Stimulated activated naive CD8-positive, alpha-beta T cell treated with anti-CD3 and anti-CD28 coated beads, Interleukin-15, amount 100 ng/mL, for 72 hours (primary cell): ENCODE results near the gene ZWILCH.
"Not testable (repeated sequence)": the region's sequence is repeated elsewhere in the genome, so short reads cannot be mapped to it uniquely, and the experiment has no call there.

ENCODE experiments used
- ATAC-seq: fragments of 150-1000 bp; cut with Tn5 transposase; 2 replicates; pipeline ENCODE4 v1.10.0; 2021; ENCODE audit warnings: mild to moderate bottlenecking, moderate library complexity
- DNase-seq, 2 donors: peaks; one replicate each; pipeline ENCODE4 v3.0.0; 2021 to 2022
- H3K27ac Mint-ChIP-seq, 2 donors: one replicate each; pipeline ENCODE4 v1.8.0; 2022; ENCODE audit warnings: mild to moderate bottlenecking in 2 of 2, mixed read lengths in 2 of 2, moderate library complexity in 2 of 2
- H3K27me3 Mint-ChIP-seq: one replicate; pipeline ENCODE4 v1.8.0; 2022; ENCODE audit warnings: mixed read lengths
- H3K4me1 Mint-ChIP-seq: one replicate; pipeline ENCODE4 v1.8.0; 2022; ENCODE audit warnings: mild to moderate bottlenecking, mixed read lengths
- H3K4me3 Mint-ChIP-seq, 2 donors: one replicate each; pipeline ENCODE4 v1.8.0; 2022; ENCODE audit warnings: mild to moderate bottlenecking in 2 of 2, mixed read lengths in 2 of 2, moderate library complexity in 1 of 2
- H3K9me3 Mint-ChIP-seq, 2 donors: one replicate each; pipeline ENCODE4 v1.8.0; 2022; ENCODE audit warnings: mixed read lengths in 2 of 2

The ZWILCH gene

DNA sequence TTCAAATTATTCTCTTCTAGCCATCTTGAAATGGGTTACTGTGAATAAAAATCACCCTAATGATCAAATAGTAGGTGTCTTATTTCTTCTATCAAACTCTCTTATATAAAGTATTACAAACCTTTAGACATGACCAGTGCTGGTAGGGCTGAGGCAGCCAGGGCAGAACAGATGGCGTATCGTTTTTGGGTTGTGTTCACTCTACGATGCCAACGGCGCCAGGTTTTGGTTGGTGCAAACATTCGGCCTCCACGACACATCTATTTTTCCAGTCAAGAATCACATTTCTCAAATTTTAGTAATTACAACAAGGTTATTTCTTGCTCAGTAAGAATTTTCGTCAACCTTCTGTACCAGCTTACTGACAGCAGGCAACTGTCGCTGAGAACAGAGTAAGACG, 2.6 kb upstream of the ZWILCH start:
- peaks cover 70% of the 10 kb centered on the region for H3K4me1 Mint-ChIP-seq

DNA sequence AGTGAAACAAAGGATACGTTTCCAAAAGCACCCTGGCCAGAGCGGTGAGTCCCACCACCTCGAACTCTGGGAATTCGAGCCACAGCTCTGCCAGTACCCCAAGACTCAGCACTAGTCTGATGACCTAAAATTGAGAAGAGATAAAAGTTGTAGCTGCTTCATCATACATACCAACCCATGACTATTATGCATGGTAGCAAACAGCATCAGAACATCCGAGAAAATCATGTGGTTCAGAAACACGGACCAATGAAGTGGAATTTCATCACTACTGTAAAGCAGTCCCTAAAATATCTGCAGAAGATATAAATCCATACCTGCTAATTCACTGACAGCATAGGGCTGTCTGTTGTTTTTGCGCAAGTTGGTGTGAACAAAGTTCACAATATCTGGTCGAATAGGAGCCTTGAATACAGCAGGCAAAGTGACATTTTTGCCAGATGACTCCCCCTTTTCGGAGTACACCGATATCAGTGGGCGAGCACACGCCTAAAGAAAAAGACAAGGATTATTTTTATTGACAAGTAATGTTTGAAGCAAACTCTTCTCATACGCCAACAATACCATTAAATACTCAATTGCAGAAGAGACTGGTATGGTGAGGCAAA, 2.0 kb upstream of the ZWILCH start:
- not testable (repeated sequence) for H3K27me3 Mint-ChIP-seq, DNase-seq, H3K9me3 Mint-ChIP-seq, ATAC-seq
- peak overlapping the region; percentile 99 to 100 for H3K27ac Mint-ChIP-seq
- peak overlapping the region; percentile 92 to 96 for H3K4me3 Mint-ChIP-seq
- peaks cover 69% of the 10 kb centered on the region for H3K4me1 Mint-ChIP-seq

More for the DNA sequence above, 2.6 kb upstream of the ZWILCH start:
- peak overlapping the region in 1 of 2 donors; percentile 86 for H3K27ac Mint-ChIP-seq
- no peak for DNase-seq
- no peak for ATAC-seq
- peak overlapping the region; percentile 92 to 96 for H3K4me3 Mint-ChIP-seq
- H3K27me3 Mint-ChIP-seq = no peaks in the 10 kb centered on the region
- H3K9me3 Mint-ChIP-seq = no peaks in the 10 kb centered on the region

DNA sequence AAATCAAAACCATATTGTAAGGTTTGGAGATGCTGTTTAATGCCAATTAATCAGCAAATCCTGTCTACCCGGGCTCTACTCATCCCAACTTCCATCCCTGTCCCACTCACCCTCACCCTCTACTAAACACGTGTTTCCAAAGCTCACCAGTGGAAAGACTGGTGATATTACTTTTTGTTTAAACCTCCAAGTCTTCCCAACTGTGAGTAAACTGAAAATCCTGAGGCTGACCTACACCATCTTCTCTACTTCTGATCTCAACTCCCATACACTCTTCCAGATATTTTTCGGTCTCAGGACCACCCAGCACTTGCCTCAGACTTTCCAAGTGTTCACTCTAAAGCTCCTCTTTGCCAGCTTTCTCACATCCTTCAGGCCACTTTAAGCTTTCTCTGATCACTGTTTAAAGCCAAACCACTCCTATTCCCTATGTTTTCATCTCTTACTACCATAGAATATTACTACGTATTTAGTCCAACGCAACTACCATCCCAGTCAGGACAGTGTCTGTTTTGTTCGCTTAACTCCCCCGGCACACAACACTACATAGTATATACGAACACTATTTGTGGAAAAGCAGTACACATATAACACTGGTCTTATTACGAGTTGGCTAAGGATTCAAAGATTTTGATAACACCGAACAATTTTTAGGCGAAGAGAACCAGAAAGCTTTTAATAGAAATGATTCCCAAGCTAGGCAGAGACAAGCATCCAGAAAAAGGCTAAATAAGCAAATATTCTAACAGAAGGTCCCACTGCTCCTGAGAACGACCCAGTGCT, 1.2 kb upstream of the ZWILCH start:
- ATAC-seq (no peak), DNase-seq (no peak)
- peak overlapping the region; percentile 92 to 96 for H3K4me3 Mint-ChIP-seq
- peaks cover 68% of the 10 kb centered on the region for H3K4me1 Mint-ChIP-seq
- peak overlapping the region; percentile 99 to 100 for H3K27ac Mint-ChIP-seq
- H3K27me3 Mint-ChIP-seq = no peaks in the 10 kb centered on the region
- no peaks in the 10 kb centered on the region for H3K9me3 Mint-ChIP-seq

DNA sequence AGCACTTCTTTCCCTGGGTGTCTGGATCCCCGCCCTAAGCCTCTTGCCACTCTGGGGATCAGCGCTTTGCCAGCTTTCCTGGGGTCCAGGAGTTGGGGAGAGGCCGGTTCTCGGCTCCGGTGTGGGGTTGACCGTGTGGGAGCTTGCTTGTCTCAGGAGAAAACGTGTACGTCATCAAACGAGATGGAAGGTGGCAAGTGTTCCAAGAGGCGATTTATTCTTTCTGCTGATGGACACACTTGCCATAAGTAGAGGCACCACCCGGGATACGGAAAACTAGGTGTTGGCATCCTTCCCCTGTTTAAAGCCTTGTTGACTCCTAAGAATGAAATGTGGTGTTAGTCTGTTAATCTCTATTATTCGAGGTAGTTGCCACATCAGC, 295 bp downstream of the ZWILCH start:
- Mint-ChIP-seq H3K27me3 (no peaks in the 10 kb centered on the region), H3K4me1 (peaks cover 54% of the 10 kb centered on the region), H3K27ac (peak overlapping the region; percentile 99 to 100), H3K4me3 (peak overlapping the region; percentile 92 to 96), H3K9me3 (no peaks in the 10 kb centered on the region)
- no peak for ATAC-seq
- no peak for DNase-seq

DNA sequence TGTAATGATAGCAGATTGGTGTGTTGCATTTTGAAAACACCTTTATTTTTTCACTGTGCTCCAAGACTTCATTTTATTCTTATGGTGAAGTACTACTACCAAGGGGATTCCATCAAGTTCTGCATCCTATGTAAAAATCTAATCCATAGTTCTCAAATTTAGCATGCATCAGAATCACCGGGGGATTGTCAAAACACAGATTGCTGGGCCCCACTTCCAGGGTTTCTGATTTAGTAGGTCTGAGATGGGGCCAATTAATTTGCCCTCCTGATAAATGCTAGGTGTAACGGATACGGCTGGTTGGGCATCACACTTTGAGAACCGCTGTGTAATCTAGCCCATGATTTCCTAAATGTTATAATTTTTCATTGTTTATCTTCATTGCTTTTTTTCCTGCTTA, 692 bp downstream of the ZWILCH start:
- Mint-ChIP-seq H3K27ac (peak overlapping the region; percentile 99 to 100), H3K4me1 (peaks cover 51% of the 10 kb centered on the region), H3K4me3 (peak overlapping the region; percentile 92 to 96), H3K27me3 (no peaks in the 10 kb centered on the region), H3K9me3 (no peaks in the 10 kb centered on the region)
- no peak for ATAC-seq
- DNase-seq = no peak

DNA sequence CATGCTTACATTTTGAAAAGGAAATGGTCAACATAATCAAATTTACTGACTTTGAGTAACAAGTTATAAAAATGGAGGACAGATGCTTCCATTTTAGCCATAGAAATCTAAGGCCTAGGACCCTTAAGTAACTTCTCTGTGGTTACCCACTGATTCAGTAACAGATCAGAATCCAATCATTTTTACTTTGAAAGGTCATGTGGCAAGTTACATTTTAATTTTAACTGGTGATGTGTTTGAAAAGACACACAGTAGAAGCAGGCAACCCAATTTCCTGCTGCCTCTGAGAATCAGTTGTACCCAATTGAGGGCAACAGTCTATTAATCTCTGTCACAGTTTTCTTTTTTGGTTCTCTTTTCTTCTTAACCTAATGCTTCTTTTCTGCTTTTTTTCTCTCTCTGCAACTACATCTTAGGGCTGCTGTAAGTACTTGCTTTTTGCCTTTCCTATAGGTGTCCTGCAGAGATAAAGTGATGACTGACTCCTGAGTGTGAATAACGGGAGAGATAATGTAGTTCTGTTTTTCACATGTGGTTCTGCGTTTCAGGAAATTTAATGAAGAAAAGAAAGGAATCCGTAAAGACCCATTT, 3.3 kb downstream of the ZWILCH start:
- Mint-ChIP-seq H3K4me3 (no peak overlapping the region), H3K27ac (no peak overlapping the region), H3K9me3 (no peaks in the 10 kb centered on the region), H3K27me3 (no peaks in the 10 kb centered on the region), H3K4me1 (peaks cover 32% of the 10 kb centered on the region)
- ATAC-seq (no peak), DNase-seq (no peak)

DNA sequence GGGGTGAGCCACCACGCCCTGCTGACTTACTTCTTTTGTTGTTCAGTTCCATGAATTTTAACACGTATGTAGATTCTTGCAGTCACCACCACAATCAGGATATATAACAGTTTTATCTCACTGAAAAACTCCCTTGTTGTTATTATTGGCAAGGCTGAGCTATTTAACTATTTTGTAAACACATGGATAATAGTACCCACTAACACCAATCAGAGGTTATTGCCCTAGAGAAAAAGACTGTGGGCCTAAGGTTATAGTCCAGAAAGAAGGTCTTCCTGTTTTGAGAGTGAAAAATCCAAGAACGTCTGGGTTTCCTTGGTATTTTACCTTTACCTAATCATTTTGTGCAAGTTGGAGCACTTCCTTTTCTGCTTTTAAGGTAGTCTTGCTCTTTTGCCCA, 9.5 kb downstream of the ZWILCH start:
- Mint-ChIP-seq H3K27ac (no peak overlapping the region), H3K27me3 (no peaks in the 10 kb centered on the region), H3K9me3 (no peaks in the 10 kb centered on the region), H3K4me3 (no peak overlapping the region), H3K4me1 (no peaks in the 10 kb centered on the region)
- ATAC-seq (no peak), DNase-seq (no peak)

DNA sequence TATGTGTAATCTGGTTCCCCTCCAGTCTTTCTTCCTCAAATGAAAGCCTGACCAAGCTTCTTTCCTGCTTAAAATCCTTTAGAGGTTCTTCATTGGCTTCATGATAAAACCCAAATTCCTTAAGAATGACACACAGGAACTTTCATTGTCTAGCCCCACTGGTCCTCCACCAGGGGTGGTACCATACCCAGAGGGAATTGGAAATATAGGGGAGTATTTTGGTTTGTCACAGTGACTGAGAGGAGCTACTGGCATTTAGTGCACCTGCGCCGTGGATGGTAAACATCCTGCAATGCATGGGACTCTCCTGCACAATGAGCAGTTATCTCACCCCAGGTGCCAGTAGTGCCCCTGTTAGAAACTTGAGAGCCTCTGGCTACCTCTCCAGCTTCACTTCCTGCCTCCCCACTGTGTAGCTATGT, 10.8 kb downstream of the ZWILCH start:
- DNase-seq = no peak
- H3K9me3 Mint-ChIP-seq = no peaks in the 10 kb centered on the region
- no peak for ATAC-seq
- H3K4me3 Mint-ChIP-seq = no peak overlapping the region
- H3K27ac Mint-ChIP-seq = peak overlapping the region in 1 of 2 donors; percentile 30
- no peaks in the 10 kb centered on the region for H3K27me3 Mint-ChIP-seq
- H3K4me1 Mint-ChIP-seq = no peaks in the 10 kb centered on the region

DNA sequence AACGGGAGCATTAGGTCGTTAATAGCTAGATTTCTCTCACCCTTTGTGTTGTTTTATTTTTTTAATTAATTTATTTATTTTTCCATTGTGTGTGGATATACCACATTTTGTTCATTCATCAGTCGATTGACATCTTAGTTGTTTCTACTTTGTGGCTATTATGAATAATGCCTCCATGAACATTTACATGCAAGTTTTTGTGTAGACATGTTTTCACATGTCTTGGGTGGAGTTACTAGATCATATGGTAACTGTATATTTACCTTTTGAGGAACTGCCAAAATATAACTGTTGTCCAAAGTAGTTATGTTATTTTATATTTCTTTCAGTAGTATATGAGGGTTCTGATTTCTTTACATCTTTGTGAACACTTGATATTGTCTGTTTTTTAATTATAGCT, 18.8 kb downstream of the ZWILCH start:
- no peaks in the 10 kb centered on the region for H3K9me3 Mint-ChIP-seq
- no peak for ATAC-seq
- DNase-seq = no peak
- no peaks in the 10 kb centered on the region for H3K27me3 Mint-ChIP-seq
- no peak overlapping the region for H3K27ac Mint-ChIP-seq
- H3K4me3 Mint-ChIP-seq = no peak overlapping the region
- no peaks in the 10 kb centered on the region for H3K4me1 Mint-ChIP-seq

DNA sequence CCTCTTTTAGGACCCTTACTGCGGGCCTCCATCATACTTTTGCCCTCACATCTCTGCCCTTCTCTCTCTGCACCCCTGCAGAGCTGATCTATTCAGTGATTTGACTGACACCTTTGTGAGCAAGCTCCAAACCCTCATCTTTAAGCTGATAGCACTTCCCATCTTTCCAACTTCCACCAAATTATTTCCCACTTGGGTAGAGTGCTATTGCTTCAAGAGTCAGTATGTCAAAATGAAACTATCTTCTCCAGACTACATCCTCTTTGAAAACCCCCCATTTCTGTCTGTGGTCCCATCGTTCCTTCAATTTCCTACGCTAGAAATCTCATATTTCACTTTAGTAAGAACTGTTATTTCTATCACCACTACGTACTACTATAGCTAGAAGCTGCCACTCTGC, 19.7 kb downstream of the ZWILCH start:
- ATAC-seq (no peak), DNase-seq (no peak)
- Mint-ChIP-seq H3K9me3 (no peaks in the 10 kb centered on the region), H3K4me1 (no peaks in the 10 kb centered on the region), H3K27ac (no peak overlapping the region), H3K27me3 (no peaks in the 10 kb centered on the region), H3K4me3 (no peak overlapping the region)

DNA sequence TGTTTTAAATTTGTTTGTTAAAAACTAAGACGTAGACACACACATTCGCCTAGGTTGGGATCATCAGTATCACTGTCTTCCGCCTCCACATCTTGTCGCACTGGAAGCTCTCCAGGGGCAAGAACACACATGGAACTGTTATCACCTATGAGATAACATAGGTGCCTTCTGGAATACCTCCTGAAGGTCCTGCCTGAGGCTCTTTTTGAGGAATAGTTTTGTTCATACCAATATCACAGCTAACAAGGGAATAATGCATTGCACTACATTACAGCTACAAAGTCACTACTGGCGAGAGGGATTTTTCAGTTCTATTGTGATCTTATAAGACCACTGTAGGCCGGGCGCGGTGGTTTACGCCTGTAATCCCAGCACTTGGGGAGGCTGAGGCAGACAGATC, 29.9 kb downstream of the ZWILCH start:
- H3K27me3 Mint-ChIP-seq = no peaks in the 10 kb centered on the region
- H3K4me3 Mint-ChIP-seq = no peak overlapping the region
- no peak overlapping the region for H3K27ac Mint-ChIP-seq
- H3K9me3 Mint-ChIP-seq = no peaks in the 10 kb centered on the region
- ATAC-seq (no peak), DNase-seq (no peak)
- no peaks in the 10 kb centered on the region for H3K4me1 Mint-ChIP-seq

DNA sequence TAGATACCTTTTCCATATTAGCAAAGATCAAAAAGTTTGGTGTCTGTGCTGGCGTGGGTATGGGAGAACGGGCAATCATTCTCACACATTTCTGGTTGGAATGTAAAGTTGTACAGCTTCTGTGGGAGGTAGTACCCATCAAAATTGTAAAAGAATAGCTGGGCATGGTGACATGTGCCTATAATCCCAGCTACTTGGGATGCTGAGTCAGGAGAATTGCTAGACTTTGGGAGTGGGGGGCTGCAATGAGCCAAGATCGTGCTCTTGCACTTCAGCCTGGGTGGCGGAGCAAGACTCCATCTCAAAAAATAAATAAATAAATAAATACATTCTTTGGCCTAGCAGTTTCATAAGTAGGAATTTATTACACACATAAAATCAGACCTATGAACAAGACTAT, 37.8 kb downstream of the ZWILCH start:
- no peak for ATAC-seq
- Mint-ChIP-seq H3K9me3 (no peaks in the 10 kb centered on the region), H3K4me3 (no peak overlapping the region), H3K4me1 (no peaks in the 10 kb centered on the region), H3K27ac (no peak overlapping the region), H3K27me3 (no peaks in the 10 kb centered on the region)
- no peak for DNase-seq

DNA sequence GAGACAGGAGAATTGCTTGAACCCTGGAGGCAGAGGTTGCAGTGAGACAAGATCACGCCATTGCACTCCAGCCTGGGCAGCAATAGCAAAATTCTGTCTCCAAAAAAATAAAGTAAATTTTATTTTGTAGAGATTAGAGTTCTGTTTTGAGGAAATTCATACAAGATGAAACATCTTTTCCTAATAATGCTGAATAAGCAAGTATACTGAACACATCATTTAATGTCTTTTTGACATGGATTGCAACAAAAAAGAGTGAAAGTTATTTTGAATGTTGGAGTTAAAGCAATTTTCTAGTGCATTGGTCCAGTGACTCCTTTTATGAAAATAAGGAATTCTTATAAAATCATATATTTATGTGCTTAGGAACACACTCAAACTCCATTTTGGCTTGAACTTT, 40.1 kb downstream of the ZWILCH start:
- no peak for ATAC-seq
- H3K27me3 Mint-ChIP-seq = no peaks in the 10 kb centered on the region
- H3K4me1 Mint-ChIP-seq = no peaks in the 10 kb centered on the region
- DNase-seq = no peak
- H3K27ac Mint-ChIP-seq = no peak overlapping the region
- no peak overlapping the region for H3K4me3 Mint-ChIP-seq
- no peaks in the 10 kb centered on the region for H3K9me3 Mint-ChIP-seq

DNA sequence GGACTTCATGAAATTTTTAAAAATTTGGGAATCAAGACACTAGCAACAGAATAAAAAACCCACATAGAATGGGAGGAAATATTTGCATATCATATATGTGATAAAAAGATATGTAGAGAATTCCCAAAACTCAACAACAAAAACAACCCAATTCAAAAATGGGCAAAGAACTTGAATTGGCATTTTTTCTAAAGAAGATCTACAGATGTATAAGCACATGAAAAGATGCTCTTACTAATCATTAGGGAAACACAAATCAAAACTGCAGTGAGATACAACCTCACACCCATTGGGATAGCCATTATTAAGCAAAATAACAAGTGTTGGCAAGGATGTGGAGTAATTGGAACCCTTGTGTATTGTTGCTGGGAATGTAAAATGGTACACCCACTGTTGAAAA, 50.6 kb downstream of the ZWILCH start:
- Mint-ChIP-seq H3K4me1 (no peaks in the 10 kb centered on the region), H3K4me3 (no peak overlapping the region), H3K27me3 (no peaks in the 10 kb centered on the region), H3K27ac (no peak overlapping the region), H3K9me3 (no peaks in the 10 kb centered on the region)
- ATAC-seq (no peak), DNase-seq (no peak)

DNA sequence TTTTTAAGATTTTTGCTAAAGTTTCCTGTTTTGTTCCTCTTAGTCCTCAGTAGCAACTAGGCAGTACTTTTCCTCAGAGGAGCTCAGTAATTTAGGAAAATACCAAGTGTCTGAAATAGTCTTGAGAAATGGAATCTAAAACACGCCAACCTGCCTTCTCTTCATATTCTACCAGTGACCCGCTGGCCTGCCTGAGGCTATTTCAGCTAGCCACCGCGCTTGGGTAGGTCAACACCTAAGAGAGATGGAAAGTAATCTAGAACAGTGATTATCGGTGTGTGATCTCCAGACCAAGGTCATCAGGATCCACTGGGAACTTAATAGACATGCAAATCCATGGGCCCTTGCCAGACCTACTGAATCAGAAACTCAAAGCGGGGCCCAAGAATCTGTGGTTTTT, 53.1 kb downstream of the ZWILCH start:
- no peaks in the 10 kb centered on the region for H3K9me3 Mint-ChIP-seq
- no peaks in the 10 kb centered on the region for H3K4me1 Mint-ChIP-seq
- no peak overlapping the region for H3K4me3 Mint-ChIP-seq
- no peaks in the 10 kb centered on the region for H3K27me3 Mint-ChIP-seq
- DNase-seq (no peak), ATAC-seq (no peak)
- H3K27ac Mint-ChIP-seq = no peak overlapping the region

DNA sequence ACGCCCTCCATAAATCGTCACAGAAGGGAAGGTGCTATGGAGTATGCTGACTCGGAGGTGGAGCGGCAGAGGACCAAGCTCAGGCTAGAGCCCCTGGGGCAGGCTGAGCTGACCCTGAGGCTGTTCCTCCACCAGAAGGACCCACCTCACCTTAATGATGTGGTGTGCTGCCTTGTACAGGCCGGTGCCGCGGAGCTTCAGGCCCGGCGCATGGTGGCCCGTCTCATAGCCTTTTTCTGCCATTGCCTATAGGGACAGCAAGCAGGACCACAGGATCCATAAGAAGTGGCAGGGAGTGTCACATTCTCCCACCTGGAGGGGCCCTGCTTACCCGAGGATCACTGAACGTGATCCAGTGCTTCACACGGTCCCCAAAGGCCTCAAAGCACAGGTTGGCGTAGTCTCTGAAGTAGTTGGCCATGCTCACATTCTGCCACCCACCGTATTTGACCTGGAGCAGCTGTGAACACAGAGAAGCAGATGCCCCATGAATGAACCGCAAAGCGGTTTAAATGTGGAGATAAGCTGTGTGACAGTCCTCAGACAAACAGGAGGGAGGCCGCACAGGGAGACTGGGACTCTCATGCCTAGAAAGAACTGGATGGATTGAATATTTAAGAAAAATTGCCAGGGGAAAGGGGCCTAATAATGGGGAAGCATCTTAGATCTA, 55.9 kb downstream of the ZWILCH start:
- no peak for ATAC-seq
- Mint-ChIP-seq H3K9me3 (no peaks in the 10 kb centered on the region), H3K27ac (no peak overlapping the region), H3K4me3 (no peak overlapping the region), H3K4me1 (no peaks in the 10 kb centered on the region), H3K27me3 (no peaks in the 10 kb centered on the region)
- DNase-seq = no peak
